ENCODE measurements around the gene EN2.

Gene EN2

DNA sequence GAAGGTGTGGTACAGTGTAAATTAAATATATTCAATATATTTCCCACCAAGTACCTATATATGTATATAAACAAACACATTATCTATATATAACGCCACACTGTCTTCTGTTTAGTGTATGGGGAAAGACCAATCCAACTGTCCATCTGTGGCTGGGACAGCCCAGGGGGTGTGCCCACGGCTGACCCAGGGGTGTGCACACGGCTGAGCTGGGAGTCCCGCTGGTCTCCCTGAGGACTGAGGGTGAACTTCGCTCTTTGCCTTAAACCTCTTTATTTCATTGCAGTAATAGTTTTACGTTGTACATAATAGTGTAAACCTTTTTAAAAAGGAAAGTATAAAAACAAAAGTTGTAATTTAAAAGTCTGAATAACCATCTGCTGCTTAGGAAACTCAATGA lies 6.3 kb downstream of the EN2 start:
- DNase-seq (ENCODE audit: low read depth): no peak

DNA sequence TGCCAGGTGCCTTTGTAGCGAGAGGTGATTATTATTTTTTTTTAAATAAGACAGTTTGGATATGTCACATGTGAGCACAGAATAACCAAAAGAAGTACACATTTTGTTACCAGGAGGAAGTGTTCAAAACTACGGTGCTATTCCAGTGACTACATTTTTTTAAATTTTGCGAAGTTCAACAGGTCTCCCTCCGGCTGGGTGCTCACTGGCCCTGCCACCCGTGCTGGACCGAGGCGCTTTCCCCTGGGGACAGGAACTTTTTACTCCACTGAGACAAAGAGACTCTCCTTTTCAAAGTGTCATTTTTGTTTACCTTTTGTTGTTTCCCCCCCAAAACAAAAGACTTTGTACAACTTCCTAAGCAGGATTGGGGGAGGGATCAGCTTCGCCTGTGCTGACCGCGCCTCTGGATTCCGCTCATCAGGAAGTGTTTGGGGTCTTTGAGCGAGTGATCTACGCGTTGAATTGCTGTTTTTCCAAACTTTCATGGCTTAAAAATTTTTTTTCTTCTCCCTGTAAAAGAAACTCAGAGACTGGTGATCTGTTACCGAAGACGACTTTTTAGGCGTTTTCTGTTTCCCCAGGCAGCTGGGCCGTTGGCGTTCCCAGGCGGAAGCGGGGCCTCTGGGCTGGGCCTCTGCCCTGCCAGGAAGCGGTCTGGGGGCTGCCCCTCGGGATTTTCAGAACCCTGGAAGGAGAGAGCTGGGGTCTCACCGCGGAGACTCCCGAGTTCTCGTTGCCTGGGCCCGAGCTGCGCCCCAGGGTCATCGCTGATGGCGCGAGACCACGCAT lies 7.2 kb downstream of the EN2 start:
- DNase-seq (ENCODE audit: low read depth): no peak

DNA sequence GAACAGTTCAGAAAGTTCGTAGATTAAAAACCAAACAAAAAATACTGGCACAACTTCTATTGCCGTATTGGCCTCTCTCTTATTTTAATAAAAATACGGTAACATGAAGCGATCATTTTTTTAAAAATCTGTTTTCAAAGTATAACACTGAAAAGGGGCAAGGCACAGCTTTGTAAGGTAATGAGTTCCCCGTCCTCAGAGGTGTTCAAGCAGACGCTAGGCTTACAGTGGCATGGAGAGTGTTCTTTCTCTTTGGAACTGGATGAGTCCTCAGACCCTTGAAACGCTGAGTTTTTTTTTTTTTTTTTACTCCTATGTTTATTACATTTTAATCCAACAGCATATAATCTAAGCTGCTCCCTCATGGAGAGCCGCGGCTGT lies 7.8 kb downstream of the EN2 start:
- DNase-seq (ENCODE audit: low read depth): no peak

DNA sequence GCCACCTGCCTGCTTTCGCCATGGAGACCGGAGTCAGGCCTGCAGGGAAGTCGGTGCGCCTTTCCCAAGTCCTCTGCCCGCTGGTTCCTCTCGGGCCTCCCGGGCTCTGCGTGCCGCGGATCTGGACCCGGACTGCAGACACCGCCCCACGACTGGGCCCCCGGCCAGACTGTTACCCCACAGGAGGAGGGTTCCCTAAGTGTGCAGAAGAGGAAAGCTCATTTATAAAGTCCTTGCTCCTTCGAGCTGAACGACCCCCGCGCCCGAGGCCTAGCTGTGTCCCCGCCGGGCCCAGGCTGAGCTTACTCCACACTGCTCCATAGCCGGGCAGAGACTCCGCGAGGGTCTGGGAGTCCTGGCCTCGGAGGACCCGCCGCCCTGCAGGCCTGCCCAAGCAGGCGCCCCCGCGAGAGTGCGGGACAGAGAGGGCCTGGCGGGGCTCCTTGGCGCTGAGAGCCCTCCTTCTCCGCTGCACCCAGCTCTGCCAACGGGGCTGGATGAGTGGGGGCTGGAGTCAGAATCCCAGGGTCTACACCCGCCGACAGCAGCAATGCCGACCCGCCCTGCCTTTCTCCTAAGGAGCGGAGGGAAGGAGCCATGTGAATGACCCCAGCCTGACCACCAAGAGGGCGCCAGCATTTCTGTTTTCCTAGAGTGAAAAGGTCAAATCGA lies 8.3 kb downstream of the EN2 start:
- no peak for DNase-seq (ENCODE audit: low read depth)

DNA sequence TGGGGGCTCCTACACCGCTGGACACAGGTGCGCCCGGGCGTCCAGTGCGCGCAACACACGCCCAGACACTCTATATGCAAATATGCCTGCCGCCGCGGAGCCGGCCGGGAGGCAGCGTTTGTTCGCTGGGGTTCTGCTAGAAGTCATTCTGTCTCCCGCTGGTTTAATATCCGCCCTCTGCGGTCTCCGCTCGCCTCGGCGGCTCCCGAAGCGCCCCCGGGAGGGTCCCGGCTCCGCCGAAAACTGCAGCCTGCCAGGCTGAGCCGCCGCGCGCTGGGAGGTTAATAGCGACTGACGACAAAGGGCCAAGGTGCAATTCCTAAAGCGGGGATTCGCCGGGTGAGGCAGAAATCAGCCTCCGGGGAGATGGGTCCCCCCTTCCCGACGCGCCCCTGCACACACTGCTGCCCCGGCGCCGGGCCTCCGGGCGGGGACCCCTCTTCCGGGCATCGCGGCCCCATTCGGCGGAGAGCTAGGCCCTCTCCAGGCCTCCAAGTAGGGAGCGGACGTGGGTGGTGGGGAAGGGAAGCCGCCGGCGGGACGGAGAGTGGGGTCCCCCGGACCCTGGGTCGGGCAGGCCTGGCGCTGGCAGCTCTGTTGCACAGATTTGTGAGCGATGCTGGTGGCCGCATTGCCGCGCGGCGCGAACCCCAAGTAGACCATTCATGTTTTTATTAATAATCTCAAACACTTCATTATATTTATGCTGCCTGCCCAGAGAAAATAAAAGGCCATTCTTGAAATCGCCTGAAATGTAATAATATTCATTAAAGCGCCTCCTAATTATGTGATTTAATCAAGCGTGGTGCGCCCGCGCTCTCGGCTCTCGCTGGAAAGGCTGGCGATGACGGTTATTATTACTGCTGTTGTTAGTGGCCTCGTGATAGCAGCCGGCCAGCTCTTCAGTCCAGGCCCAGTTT lies 9.1 kb downstream of the EN2 start:
- DNase-seq (ENCODE audit: low read depth): peak; percentile 44

DNA sequence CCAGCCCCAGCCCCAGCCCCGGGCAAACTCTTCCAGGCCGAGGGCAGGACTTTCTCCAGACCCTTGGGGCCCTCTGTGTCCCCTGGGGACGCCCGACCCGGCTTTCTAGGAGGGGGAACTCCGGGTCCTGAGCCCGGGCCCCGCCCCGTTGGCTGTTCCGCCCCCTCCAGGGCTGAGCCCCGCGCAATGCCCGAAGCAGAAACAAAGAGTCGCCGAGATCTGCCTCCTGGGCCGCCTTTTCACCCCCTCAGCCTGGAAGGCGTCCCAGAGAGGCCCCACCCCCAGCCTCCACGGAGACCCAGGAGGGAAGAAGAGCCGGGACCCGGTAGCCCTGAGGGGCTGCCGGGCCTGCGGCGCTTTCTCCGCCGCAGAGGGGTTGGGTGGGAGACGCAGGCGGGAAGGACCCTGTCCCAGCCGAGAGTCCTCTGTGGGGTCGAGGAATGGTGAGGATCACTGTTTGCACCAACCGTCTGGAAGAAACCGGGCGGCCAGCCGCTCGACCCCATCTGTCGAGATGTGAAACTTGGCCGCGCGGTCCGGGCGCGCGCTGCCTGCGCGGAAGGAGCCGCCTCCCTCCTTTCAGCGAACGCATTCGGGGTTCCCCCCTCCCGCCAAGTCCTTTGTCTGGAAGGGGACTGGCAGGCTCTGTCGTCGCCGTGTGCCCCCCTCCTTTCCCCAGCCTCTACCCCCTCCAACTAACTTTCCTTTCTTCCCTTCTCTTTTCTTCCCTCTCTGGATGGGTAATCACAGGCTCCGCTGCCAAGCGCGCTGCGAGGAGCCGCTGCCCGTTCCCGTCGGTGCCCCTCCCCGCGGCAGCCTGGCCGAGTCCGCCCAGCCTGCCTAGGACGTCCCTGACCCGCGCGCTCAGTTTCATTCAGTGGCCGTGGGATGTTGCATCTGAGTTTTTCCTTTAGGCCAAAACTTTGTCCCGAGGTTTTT lies 10.2 kb downstream of the EN2 start:
- DNase-seq (ENCODE audit: low read depth): no peak

DNA sequence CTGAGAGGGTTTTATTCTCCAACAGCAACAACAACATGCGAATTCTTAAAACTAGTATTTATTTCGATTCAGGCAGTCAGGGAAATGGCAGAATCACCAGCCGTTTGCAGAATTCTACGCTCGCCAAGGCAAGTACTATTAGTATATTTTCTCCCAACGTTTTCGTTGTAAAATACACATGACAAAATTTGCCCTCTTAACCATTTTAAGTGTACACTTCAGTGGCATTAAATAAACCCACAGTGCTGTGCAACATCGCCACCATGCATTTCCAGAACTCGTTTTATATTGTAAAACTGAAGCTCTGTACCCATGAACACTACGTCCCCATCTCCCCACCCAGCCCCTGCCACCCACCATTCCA lies 10.8 kb downstream of the EN2 start:
- no peak for DNase-seq (ENCODE audit: low read depth)

DNA sequence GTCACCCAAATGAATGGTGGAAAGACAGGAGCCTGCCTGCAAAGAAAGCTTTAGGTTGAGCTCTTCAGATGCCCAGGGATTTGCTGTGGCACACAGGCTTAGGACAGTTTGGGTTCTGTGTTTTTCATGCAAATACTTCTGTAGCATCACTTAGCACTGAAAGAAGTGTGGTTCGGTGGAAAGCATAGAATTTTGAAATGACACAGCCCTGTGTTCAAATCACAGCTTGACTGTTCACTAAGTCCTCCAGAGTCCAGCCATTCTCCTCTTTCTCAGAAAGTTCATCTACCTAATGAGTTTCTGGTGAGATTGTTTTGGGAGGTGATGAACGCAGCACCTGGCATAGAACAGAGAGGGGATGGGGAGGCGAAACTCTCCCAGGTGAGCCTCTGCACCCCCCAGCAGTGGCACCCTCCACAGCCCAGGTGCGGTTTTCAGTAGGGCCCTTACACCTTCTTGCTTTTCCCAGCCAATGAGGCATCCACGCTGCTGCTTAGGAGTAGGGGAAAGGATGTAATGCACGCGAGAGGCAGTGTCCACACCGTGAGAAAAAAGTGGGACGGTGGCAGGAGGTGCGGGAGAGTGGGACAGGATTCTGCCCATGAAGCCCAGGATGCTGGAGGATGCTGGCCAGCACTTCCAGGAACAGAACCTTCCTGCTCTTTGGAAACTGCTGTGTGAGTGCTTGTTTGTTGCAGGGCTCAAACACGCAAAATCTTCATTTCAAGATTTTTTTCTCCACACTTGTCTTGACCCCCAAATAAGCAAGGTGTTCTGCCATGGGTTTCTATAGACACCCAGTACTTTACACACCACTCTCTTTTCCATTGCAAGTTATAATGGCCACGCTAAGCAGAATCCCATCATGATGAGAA lies 11.6 kb downstream of the EN2 start:
- DNase-seq (ENCODE audit: low read depth): no peak

DNA sequence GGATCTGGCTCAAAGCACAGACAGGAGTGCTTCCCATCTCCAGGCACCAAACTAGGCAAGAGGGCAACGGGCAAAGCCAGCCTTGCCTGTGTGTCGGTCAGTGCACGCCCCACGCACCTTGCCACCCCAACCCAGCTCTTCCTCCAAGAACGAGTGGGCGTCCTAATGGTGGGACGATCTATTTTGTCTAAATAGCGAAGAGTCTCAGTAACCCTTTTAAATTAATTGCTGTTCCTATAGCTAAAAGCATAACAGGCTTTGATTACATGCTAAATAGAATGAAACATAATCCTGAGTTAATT lies 12.2 kb downstream of the EN2 start:
- DNase-seq (ENCODE audit: low read depth): no peak

DNA sequence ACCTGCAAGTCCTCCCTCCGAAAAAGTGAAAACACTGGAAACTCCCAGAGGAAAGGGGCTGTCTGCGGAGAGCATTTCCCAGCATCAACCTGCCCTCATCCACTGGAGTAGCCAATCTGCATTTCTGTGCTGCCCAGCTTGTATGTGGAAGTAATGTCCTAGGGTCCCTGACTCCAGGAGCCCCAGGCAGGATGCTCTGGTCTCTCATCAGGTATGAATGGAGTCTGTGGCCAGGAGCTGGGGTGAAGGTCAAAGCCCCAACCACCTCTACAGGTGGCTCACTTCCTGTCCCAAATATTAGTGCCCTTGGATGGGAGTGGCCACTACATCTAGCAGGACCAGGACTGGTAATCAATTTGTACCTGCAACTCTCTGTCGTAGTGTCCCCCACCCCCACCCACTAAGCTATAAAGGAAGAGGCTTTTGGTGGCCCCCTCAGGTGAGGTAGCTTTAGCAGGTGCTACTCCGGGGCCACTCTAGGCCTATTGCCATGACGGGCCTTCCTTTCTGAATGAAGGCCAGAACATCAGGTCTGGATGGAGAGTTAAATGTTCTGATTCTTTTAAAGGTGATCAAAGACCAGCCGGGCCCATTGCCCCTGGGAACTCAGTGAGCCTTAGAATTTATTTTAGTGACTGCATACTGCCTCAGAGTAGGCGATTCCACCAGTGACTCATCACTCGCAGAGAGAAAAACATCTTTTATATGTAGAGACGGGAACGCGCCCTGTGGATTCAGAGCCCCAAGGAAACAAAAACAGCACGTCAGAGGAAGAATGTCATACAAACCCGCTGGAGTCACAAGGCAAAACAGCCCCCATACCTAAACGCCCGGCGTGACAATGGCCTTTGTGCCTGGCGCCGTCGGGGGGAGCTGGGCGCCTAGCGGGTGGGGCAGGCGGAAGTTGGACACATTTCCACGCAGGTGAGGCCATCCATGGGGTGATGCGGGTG lies 13.0 kb downstream of the EN2 start:
- DNase-seq (ENCODE audit: low read depth): no peak

DNA sequence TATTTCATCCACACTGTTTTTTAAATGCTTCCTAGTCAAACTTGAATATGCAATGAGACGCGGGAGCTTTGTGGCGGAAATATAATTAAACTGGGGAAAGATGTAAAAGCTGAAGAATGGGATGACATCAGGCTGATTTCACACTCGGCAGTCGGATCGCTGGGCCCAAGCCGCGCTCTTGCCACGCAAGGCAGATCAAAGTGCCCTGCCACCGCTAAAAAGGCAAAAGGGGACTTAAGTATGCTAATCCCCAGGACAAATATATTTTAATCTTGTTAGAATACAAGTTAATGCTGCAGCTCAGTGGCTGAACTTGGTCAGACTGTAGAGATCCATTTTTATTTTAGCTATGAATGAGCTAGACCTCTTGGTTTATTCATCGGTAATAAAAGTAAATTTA lies 13.8 kb downstream of the EN2 start:
- no peak for DNase-seq (ENCODE audit: low read depth)

DNA sequence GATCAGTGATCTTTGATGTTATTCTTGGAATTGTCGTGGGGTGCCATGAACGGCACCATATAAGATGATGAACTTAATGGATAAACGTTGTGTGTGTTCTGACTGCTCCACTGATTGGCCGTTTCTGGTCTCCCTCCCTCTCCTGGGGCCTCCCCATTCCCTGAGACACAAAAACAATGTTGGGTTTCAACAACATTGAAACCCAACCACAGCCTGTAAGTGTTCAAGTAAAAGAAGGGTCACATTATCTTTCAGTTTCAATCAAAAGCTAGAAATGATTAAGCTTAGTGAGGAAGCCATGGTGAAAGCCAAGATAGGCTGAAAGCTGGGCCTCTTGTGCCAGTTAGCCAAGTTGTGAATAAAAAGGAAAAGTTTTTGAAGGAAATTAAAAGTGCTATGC lies 19.5 kb downstream of the EN2 start:
- DNase-seq (ENCODE audit: low read depth): no peak

DNA sequence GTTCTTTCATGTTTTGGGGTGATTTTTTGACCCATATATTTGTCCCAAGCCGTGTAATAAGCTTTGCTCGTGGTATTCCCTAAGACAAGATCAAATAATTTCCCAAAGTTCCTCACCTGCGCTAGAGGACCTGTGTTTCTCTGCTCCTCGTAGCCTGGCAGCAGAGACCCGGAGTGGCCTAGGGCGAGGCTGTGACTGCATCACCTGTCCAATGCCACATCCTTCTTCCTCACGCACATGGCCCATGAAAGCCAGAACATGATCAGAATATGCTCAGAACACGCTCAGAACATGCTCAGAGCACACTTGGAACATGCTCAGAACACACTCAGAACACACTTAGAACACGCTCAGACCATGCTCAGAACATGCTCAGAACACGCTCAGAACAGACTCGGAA lies 23.8 kb downstream of the EN2 start:
- no peak for DNase-seq (ENCODE audit: low read depth)

DNA sequence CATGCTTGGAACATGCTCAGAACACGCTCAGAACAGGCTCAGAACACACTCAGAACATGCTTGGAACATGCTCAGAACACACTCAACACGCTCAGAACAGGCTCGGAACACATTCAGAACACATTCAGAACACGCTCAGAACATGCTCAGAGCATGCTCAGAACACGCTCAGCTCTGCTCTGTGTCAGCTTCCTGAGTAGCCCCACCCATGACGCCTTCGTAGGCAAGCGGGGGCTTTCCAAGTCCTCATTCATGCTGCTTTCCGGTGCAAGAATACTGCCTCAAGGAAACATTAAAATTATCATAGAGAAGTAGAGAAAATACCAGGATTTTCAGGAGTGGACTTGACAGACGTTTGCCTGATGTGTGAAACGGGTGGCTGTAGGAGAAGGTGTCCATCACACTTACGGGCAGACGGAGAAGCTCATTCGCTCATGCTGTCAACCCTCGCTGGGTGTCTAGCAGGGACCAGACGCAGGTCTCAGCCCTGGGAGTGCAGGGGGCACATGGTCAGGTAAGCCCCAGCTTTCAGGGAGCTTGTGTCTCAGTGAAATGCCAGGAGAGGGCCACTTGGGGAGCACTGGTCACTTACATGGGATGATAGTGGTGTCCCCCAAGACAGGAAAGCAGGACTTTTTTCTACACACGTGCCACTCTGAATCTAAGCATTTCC lies 24.7 kb downstream of the EN2 start:
- DNase-seq (ENCODE audit: low read depth): no peak

DNA sequence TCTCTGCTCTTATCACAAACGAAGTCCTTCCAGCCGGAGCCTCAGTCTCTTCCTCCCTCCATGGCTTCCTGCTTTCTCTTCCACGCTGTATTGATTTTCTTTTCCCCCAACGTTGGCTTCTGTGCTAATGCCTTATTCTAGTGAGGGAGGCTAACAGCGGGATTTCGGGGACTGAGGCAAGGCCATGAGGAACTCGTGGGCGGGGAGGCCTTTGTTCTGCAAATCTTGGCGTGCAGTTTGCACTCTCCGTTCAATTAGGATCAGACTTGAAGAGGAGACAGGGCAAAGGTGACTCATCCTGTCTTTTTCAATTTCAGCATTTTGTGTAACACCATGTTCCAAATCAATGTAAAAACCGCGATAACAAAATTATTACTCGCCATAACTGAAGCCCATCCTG lies 25.3 kb downstream of the EN2 start:
- DNase-seq (ENCODE audit: low read depth): no peak

DNA sequence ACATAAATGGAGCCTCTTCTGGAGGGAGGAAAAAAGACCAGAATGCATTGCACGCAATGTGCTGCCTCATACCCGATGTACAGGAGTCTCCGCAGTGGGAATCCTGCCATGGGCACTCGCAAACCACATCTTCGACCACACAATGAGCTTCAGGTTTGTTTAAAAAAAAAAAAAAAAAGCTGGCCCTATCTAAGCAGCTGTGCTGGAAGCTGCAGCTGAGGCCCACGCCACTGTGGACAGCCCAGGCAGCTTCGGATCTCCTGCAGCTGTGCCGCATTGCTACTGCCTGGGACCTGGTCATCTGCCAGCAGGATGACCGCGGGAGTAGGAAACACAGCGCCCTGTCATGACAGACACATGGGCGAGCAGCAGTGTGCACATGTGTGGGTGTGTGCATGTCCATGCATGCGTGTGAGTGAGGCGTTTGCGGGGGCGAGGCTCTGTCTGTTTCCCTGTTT lies 26.0 kb downstream of the EN2 start:
- no peak for DNase-seq (ENCODE audit: low read depth)

DNA sequence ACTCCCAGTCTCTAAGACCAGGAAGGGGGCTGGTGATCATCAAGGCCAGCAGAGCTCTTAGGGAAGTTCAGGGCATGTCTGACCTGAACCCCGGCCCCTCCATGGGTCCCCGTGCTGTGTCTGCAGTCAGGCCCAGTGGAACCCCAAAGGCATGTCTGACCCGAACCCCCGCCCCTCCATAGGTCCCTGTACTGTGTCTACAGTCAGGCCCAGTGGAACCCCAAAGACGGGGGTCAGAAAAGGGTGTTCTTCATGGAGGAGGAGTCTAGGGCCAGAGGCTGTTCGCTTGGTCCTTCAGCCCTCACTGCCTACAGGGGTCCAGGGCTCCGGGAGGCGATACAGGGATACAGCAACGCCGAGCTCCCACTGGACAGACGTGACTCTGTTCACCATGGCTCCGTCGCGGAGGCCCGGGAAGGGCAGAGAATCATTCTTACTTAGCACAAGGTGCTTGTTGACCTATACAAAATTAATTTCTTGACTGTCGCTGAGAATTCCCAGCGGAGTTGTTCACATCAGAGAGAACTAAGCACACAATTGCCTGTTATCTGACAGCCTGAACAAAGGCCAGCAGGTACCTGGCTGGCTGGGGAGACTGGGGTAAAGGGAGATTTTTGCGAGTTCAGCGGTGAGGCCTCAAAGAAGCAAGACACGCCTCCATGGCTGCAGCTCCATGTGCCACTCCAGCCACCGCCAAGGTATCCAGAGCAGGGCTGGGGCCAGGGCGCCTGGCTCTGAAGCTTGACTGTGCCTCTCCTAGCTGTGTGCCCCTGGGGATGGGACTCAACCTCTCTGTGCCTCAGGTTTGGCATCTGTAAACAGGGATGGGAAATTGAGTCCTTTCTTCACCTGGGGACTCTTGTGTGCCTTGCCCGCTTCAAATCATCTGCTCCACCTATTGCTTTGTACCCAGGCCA lies 26.8 kb downstream of the EN2 start:
- DNase-seq (ENCODE audit: low read depth): no peak
